GM18507 (cell line): ENCODE results near the gene KRTAP21-3.
"Not testable (repeated sequence)": the region's sequence is repeated elsewhere in the genome, so short reads cannot be mapped to it uniquely, and the experiment has no call there.

Experiments
- DNase-seq: peaks from one replicate; pipeline ENCODE4 v3.0.0; 2011; ENCODE audit warnings: low read depth; ENCODE audit not compliant: insufficient read length; ENCODE audit errors: extremely low spot score
- FAIRE-seq: peaks from 2 replicates; lab custom pipeline; 2011; peaks lifted over from hg19 to GRCh38; lab: Jason Lieb, UNC

KRTAP21-3 gene, protein sequence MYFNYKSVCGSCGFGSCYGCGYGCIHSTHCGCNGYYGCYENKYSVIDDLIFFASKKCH

DNA sequence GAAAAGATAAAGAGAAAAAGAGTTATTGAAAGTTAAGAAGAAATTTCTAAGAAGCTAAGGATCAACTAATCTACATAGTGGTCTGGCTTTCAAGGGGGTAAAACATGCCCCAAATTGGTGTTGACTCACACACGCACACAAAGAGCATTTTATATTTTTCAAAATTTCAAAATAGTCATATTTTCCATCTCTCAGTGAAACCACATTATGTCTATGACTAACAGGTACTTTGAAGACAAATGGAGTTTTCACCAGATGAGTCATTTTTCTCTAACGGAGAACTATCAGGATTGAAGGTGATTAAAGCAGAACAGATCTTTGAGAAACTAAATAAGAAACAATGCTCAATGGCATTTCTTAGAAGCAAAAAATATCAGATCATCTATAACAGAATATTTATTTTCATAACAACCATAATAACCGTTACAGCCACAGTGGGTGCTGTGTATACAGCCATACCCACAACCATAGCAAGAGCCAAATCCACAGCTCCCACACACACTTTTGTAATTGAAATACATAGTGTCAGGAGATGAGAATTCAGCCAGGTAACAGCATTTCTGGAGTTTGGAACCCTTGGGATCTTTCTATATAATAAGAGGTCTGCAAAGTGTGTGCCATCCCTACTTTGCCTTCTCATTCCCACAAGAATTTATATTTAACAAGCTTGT is at the start of gene KRTAP21-3:
Gene KRTAP21-3, minus strand, starts transcription at position 539 of the 671 bp plus-strand sequence. Its CDS starts 18 bp downstream, at position 521.
- no peak for DNase-seq
- no peak for FAIRE-seq

DNA sequence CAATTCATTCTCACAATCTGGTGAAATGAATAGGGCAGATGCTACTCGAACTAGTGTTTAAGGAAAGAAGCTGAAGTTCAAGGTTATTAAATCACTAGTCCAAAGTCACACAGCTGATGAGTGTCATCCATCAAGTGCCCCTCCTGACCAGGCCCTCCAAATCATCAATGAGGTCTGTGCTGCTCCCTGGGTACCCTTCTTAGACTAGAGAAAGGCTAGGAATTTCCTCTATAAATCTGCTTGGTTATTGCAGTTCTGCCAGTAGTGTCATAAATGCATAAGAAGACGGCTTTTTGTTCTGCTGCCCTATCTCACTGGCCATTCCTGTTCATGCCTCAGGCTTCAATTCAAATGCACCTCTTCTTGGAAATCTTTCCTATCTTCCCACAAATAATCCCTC is 42.2 kb upstream of the KRTAP21-3 start:
- FAIRE-seq (no peak), DNase-seq (no peak)

DNA sequence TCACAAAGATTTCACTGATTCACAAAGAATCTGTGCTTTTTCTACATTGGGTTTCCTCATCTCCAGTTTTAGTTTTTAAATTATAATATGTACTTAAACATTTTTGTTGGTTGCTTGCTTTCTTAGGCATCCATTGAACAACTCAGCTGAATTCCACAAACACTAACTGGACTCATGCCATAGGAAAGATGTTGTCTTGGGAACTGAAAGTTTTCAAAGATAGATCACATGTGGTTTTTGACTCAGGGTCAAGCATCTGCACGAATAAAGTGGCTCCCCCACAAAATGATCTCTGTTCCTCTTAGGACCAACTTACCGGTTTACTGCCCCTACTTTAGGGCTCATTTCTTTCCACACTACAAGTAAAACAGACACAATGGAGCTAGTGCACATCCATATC is 39.7 kb upstream of the KRTAP21-3 start:
- DNase-seq = no peak
- no peak for FAIRE-seq

DNA sequence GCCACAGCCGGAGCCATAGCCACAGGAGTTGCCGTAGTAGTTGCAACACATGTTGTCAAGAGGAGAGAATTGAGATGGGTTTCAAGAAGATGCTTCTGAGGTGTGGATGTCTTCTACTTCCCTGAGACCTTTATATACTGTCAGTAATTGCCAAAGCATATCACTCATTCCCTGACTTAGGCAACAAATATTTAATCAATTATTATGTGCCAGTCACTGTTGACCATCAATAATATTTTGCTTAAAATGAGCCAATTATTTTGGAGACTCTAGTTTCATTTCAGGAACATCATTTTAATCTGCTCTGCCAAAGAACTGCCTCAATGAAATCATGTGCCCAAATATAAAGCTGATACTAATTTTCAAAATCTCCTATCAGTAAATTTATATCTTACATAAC is 36.8 kb upstream of the KRTAP21-3 start, which contains the start of gene KRTAP21-1:
Gene KRTAP21-1, minus strand, starts transcription at position 101 of the 400 bp plus-strand sequence. Its CDS starts 50 bp downstream, at position 51.
- not testable (repeated sequence) for DNase-seq, FAIRE-seq

DNA sequence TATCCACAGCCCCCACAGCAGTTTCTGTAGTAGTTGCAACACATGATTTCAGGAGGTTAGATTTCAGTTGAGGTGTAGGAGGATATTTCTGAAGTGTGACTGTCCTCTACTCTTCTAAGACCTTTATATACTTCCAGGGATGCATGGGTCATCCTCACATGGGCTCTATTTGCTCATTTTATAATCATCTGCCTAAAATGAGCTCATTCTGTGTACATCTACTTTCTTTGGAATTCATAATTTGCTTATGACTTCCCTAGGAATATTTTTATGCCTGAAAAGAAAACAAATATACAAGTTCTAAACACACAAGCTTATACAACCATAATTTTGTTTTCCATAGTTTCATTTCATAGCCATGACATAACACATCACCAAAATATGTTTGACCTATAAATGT is 28.6 kb upstream of the KRTAP21-3 start, which contains the start of gene KRTAP21-2:
Gene KRTAP21-2, minus strand, starts transcription at position 101 of the 400 bp plus-strand sequence. Its CDS starts 57 bp downstream, at position 44.
- FAIRE-seq (no peak), DNase-seq (no peak)

DNA sequence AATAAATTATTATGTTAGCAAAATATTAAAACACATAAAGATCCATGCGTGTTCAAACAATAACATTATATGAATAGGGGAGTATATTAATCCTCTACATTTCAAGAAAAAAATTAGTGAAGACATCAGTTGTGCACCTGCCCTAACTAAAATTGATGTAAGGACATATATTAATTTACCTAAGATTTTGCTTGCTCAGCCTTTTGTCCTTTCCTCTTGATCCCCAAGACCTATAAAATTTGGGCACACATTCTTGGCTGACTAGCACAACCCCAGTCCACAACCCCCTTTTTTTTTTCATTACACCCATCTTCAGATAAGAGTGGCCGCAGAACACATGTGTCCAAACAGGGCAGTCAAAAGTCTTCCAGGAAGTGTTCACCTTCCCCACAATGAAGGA is 21.9 kb upstream of the KRTAP21-3 start:
- no peak for FAIRE-seq
- DNase-seq = no peak

DNA sequence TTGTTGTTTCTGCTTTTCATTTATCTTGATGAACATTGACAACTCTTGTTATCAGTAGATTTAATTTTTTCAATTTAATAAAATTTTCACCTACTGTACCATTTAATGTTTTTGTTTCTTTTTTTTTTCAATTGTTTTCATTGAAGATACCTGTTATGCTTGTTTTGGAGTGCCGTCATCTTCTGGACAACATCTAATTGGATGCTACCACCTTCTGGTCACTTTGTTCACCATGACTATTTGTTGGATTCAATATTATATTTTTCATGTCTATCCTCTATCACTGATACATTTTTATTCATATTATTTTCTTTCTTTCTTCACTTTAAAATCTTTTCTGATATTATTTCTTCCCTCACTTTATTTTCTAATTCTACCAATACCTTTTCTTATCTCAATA is 14.4 kb upstream of the KRTAP21-3 start:
- DNase-seq (no peak), FAIRE-seq (no peak)

DNA sequence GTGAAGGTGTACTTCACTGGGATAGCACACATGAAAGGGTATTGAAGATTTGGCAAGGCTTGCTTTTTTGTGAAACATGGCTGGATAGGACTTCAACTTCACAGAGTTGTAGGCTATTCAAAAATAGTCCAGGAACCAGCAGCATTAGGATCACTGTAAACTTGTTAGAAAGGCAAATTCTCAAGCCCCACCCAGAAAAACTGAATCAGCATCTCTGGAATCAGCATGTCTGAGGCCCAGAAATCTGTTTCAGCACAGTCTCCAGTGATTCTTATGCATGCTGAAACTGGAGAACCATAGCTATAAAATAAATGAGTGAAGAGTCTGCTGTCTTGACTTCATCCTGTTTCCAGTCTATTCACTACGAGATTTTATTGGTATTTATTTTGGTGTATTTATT is 8.1 kb upstream of the KRTAP21-3 start:
- FAIRE-seq (no peak), DNase-seq (no peak)

DNA sequence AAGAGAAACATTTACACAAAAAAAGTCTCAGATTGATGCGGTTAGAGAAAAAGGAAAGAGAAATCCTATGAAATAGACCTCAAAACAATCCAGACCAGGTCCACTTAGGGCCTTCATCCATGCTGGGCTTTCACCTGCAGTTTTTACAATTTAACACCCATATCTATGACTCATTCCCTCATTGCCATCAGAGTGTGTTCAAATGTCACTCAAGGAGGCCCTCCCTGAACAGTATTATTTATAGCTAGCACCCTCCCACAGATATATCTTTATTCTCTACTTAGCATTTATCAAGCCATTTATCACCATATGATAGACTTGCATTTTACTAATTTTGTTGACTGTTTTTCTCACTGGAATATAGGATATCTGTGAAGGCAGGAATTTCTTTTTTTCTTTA is 824 bp upstream of the KRTAP21-3 start:
- DNase-seq = no peak
- FAIRE-seq = no peak

DNA sequence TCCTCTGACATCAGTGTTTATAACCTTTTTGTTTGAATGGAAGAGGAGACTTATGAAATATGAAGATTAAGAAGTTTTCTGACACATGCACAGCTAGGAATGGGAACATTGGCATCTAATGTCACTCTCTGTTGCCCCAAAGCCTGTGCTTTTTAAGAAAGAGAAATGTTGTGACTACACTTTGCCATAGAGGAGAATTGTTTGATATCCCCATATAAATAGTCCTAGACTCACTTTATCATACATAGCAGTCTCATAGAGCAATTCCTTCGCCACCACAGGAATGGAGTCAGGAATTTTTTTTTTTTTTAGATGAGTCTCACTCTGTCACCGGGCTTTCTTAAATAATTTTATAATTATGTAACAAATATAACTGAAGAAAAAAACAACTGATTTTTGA is 1.5 kb downstream of the KRTAP21-3 start:
- FAIRE-seq (no peak), DNase-seq (no peak)

DNA sequence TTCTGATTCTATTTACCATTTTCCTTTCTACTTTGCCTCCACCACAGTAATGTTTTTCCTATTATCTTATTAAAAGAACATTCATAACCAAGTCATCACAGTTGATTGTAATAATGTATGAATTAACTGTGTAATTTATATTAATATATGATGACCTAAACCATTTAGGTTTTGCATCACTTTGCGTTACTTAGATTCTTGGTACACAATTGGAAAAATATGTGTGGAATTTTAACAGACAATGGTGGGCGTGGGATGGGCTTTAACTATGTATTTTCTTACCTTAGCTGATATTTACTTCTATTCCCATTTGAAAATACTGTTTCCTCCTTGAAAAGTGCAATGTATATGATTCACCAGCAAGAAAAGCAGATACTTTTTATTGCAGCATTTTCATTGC is 3.6 kb downstream of the KRTAP21-3 start:
- DNase-seq (no peak), FAIRE-seq (no peak)

DNA sequence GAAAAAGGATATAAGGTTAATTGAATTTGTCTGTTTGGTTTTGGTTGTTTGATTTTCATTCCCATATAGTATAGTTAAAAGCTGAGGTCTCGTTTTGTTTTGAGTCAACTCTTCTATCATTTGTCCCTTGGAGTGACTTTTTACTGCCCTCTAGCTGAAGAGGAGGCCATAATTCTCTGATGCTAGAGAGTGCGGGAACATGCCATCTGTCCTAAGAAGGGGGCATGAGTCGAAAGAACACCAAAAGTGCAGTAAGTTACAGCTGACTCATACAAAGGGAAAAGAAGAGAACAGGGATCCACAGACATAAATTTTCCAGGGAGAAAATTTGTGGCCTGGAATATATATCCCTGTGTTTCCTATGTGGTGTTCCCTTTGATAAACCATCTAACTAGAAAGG is 4.1 kb downstream of the KRTAP21-3 start:
- FAIRE-seq (no peak), DNase-seq (no peak)

DNA sequence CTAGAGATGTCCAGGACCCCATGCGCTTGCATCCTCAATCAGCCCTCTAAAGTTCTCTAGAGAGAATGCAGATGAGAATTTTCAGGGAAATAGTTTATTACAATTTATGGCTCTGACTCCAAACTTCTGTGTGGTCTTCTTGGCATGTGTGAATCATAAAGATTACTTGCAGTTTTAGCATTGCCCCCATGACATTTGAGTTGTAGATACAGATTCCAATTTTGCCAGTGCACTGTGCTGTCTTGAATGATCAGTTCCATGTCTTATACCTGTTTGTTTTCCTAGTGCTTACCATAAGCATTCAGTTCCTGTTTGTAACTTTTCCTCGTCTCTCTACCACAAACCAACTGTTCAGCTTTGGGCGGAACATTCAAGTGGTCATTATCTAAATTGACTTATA is 4.8 kb downstream of the KRTAP21-3 start:
- DNase-seq (no peak), FAIRE-seq (no peak)

DNA sequence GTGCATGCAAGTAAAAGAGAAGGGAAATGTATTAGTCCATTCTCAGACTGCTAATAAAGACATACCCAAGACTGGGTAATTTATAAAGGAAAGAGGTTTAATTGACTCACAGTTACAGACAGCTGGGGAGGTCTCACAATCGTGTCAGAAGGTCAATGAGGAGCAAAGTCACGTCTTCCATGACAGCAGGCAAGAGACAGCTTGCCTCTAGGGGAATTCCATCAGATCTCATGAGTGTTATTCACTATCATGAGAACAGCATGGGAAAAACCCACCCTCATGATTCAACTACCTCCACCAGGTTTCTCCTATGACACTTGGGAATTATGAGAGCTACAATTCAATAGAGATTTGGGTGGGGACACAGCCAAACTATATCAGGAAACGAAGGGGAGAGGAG is 8.1 kb downstream of the KRTAP21-3 start:
- FAIRE-seq (no peak), DNase-seq (no peak)

DNA sequence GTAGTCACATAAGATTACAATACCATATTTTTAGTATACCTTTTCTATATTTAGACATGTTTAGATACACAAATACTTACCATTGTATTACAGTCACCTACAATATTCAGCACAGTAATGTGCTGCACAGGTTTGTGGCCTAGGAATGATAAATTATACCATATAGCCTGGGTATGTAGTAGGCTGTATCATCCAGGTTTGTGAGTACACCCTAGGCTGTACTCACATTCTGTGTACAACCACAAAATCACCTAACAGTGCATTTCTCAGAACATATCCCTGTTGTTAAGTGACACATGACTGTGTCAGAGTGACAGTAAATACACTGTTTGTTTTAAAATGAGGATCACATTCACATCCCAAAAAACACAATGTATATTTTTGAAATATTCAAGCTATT is 11.2 kb downstream of the KRTAP21-3 start:
- DNase-seq = no peak
- no peak for FAIRE-seq

DNA sequence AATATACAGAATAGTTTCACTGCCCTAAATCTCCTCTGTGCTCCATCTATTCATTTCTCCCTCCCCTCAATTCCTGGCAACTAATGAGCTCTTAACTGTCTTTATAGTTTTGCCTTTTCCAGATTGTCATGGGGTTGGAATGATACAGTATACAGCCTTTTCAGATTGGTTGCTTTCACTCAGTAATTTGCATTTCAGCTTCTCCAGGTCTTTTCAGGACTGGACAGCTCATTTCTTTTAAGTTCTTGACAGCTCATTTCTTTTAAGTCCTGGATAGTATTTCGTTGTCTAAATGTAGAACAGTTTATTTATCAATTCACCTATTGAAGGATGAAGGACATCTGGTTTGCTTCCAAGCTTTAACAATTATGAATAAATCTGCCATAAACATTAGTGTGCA is 22.6 kb downstream of the KRTAP21-3 start:
- FAIRE-seq = no peak
- no peak for DNase-seq

DNA sequence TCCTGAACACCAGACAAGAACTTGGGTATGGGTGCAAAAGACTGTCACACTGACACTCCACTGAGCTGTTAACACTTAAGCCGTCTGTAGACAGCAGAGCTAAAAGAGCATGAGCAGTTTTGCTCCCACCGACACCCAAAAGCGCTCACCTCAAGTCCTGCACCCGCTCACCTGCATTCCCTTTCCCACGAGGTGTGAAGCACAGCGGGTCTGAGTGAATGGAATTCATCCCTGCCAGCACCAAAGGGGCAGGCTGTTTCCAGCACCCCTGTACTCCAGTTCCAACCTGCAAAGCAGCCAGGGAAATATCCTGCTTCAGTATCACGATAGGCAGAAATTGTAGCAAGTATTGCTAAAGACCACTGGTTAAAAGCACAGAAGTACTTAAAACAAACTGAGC is 28.8 kb downstream of the KRTAP21-3 start:
- no peak for FAIRE-seq

DNA sequence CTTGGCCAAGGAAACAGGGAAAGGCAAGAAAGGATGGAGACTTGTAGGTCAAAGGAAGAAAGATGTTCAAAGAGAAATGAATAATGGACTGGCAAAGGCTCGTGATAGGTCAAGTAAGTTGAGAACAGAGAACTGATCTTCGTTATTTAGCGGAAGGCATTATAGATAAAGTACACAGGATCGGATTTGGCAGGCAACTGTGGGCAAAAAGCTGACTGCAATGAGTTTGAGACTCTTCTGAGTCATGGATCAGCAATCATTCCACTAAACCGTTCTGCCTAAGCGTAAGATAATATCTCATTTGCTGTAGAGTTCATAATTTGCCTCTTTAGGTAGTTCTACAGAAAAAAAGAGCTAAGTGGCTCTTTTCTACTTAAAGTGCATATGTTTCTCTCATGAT is 34.1 kb downstream of the KRTAP21-3 start:
- DNase-seq (no peak), FAIRE-seq (no peak)

More for the DNA sequence above, 28.8 kb downstream of the KRTAP21-3 start:
- DNase-seq = no peak

DNA sequence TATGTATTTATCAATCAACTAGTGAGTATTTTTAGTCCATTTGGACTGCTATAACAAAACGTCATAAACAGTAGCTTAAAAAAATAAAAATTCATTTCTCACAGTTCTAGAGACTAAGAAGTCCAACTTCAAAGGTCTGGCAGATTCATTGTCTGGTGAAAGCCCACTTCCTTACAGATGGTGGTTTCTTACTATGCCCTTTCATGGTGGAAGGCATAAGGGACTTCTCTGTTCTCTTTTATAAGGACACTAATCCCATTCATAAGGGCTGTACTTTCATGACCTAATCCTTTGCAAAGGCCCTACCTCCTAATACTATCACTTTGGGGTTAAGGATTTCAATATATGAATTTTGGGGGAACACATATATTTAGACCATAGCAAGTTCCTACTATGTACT is 38.0 kb downstream of the KRTAP21-3 start:
- FAIRE-seq = no peak
- DNase-seq = no peak

DNA sequence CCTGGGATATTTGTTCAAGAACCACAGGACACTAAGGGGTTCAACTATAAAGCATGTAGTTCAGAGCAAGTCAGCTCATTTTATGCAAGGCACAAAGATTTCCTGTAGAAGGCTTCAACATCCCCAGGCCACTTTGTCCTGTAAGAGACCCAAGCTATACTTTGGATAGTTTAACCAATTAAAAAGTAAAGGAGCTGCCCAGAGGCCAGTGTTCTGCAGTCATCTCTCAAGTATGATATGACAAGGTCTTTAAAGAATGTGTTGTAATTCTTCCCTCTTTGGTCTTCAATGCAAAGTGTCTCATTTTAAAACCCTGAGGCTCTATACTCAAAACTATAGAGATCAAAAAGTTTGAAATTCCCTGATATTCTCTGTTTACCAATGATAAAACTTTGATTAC is 41.8 kb downstream of the KRTAP21-3 start:
- FAIRE-seq = no peak
- no peak for DNase-seq

DNA sequence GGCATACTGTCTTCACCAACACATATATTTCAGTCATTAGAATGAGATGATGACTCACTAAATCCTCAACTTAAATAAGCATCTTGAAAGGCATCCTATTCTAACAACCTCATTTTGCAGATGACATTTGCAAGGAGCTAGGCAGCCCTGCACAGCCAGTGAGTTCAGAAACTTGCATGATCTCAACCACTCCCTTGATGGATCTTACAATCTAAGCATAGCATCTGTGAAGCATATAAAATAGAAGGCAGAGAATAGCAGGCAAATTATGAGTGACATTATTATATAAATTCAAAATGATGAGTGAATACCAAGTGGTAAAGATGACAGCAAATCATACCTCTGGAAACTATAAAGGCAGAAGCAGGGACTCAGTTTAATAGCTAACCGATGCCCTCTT is 44.3 kb downstream of the KRTAP21-3 start:
- no peak for DNase-seq
- no peak for FAIRE-seq
